ENCODE measurements around the gene SELENON. TPM values are rescaled to one million over a fixed set of nuclear protein-coding genes. Genes with fewer than 3 reads are reported as not detected.
A peak's percentile ranks its signal among the peaks of the same experiment; 100 is the strongest.

SELENON gene
- total and polyA plus RNA-seq, 10 donors = 9.7 to 80.9 (median 56.7) TPM

- peaks cover 0 to 55% (median 34%) of the 10 kb centered on the region in 6 donors for H3K36me3 ChIP-seq
- no peak overlapping the region for H3K27ac ChIP-seq
- peak in 1 of 3 donors; percentile 28 for TF ChIP-seq POLR2AphosphoS5 (IDR thresholded peaks at IDR 0.05)
- no peak for TF ChIP-seq CTCF (IDR thresholded peaks at IDR 0.05 in 8 of 11, conservative IDR thresholded peaks at IDR 0.05 in 3 of 11)
- H3K4me3 ChIP-seq = no peak overlapping the region
- no peaks in the 10 kb centered on the region for H3K9me3 ChIP-seq
- DNase-seq = no peak
- H3K27me3 ChIP-seq (replicated peaks in 1 of 7) = no peaks in the 10 kb centered on the region
- peaks cover 6 to 36% (median 24%) of the 10 kb centered on the region in 6 donors for H3K4me1 ChIP-seq
- intact Hi-C loops (cut with DNase I; ENCODE audit: low total_unique reads) = no loop called here
- whole genome bisulfite sequencing, 5 donors = 84 to 91% (median 89%) methylated on average over 10 to 15 of the region's 15 CpGs
These were observed 16.2 kb downstream of the SELENON start for GRCh38 chr1:25816112-25816718.

GRCh38 chr1:25817840-25818501 lies 18.0 kb downstream of the SELENON start:
- TF ChIP-seq CTCF (IDR thresholded peaks at IDR 0.05 in 8 of 11, conservative IDR thresholded peaks at IDR 0.05 in 3 of 11) = no peak
- no peak for TF ChIP-seq POLR2A (IDR thresholded peaks at IDR 0.05)
- peak in 2 of 3 donors; percentile 48 to 51 for TF ChIP-seq POLR2AphosphoS5 (IDR thresholded peaks at IDR 0.05)
- H3K9me3 ChIP-seq = no peaks in the 10 kb centered on the region
- H3K36me3 ChIP-seq = peaks cover 0 to 42% (median 29%) of the 10 kb centered on the region in 6 donors
- H3K27ac ChIP-seq = peak overlapping the region in 4 of 8 donors; percentile 9 to 95 (median 94)
- intact Hi-C loops (cut with DNase I; ENCODE audit: low total_unique reads) = no loop called here
- no peaks in the 10 kb centered on the region for H3K27me3 ChIP-seq (replicated peaks in 1 of 7)
- no peak for DNase-seq
- peaks cover 16 to 47% (median 34%) of the 10 kb centered on the region in 6 donors for H3K4me1 ChIP-seq
- no peak overlapping the region for H3K4me3 ChIP-seq
- WGBS, 5 donors = 40 to 63% (median 57%) methylated on average over 8 of the region's 8 CpGs

DNA sequence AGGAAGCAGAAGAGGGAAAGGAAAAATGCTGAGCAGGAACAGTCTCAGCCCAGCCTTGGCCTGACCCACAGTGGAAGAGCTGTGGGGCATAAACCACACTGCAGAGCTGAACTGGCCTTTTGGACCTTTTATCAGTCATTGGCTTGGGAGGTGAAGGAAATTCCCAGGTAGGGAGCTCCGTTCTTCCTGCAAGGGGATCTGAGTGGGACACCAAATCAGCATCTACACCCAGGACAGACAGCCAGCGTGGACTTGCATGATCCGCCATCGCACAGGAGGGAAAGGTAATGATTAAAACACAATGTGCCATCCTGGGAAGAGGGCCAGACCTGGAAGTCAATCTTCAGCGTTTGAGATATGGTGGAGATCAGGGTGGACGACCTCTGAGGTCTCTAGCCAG lies 18.6 kb downstream of the SELENON start:
- H3K27ac ChIP-seq = peak overlapping the region in 4 of 8 donors; percentile 93 to 95 (median 94)
- 71 to 88% (median 79%) methylated on average over 6 of the region's 6 CpGs for WGBS, 5 donors
- TF ChIP-seq CTCF (IDR thresholded peaks at IDR 0.05 in 8 of 11, conservative IDR thresholded peaks at IDR 0.05 in 3 of 11) = no peak
- no peak for TF ChIP-seq POLR2AphosphoS5 (IDR thresholded peaks at IDR 0.05)
- H3K9me3 ChIP-seq = no peaks in the 10 kb centered on the region
- peaks cover 0 to 42% (median 28%) of the 10 kb centered on the region in 6 donors for H3K36me3 ChIP-seq
- H3K27me3 ChIP-seq (replicated peaks in 1 of 7) = no peaks in the 10 kb centered on the region
- no peak for DNase-seq
- intact Hi-C loops (cut with DNase I; ENCODE audit: low total_unique reads) = no loop called here
- peaks cover 16 to 53% (median 37%) of the 10 kb centered on the region in 6 donors for H3K4me1 ChIP-seq
- H3K4me3 ChIP-seq = peak overlapping the region in 1 of 8 donors; percentile 98
